Right renal cortex interstitium (tissue), 3 donors: Measurements from ENCODE around the gene PPARD. TPM values are rescaled to one million over a fixed set of nuclear protein-coding genes. Genes with fewer than 3 reads are reported as not detected.
"Not testable (repeated sequence)": the region's sequence is repeated elsewhere in the genome, so short reads cannot be mapped to it uniquely, and the experiment has no call there.

ENCODE experiments used
- DNase-seq, 3 donors: peaks; one replicate each; pipeline ENCODE4 v3.0.0-alpha.2; 2013; ENCODE audit warnings: low read depth in 3 of 3, low spot score in 2 of 3
- polyA plus RNA-seq, 3 donors: library from polyadenylated mRNA; unstranded; fragments of 120-200 nt; gene quantifications; one replicate each; pipeline ENCODE4 v1.2.1, GENCODE V29; 2013; ENCODE audit not compliant: insufficient read length in 3 of 3

Gene PPARD
- polyA plus RNA-seq, 3 donors, result 18.6 to 21.2 (median 20.9) TPM

DNA sequence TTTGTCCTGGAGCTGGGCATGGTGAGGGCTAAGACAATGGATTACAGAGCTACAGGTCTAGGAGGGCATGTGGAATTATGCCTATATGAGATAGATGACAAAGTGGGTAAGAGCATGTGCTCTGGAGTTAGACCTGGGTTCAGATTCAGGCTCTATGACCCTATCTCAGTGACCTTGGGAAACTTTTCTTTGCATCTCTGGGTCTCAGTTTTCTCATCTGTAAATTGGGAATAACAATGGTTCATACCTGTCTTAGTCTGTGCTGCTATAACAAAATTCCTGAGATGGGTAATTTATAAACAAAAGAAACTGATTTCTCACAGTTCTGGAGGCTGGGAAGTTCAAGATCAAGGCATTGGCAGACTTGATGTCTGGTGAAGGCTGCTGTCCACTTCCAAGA is 30.3 kb downstream of the PPARD start:
- DNase-seq, result no peak

DNA sequence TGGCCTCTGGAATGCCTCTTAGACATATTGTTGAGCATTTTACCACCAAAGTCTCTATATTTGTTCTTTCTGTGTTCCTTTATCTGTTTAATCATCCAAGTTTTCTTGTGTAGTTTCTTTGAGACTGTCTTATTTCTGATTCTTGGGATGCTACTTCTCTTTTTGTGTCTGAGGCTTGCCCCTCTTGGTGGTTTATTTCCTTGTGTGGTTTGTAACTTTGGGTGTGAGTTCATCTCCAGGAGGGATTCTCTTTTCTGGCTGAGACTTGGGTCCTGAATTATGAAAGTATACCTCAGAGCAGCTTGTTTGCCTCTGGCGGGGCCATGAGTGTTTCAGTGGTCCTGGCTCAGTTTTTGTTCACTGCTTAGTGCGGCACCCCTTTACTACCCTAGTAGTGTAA is 33.9 kb downstream of the PPARD start:
- DNase-seq, result no peak

DNA sequence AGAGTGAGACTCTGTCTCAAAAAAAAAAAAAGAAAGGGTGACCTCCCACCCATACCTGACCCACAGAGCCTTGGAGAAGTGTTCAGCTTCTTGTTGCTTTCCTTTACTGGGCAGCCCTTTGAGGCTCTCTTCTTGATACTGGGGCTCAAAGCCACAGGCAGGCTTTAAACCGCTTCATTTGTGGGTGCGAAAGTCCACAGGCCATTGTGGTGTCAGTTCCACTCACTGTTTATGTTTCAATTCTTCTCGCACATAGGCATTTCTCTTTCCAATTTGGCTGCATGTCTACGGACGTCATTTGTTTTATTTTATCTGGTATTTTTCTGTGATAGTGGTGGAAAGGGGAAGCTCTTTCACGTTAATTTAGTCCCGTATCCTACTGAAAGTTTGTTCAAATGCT is 34.6 kb downstream of the PPARD start:
- no peak for DNase-seq

DNA sequence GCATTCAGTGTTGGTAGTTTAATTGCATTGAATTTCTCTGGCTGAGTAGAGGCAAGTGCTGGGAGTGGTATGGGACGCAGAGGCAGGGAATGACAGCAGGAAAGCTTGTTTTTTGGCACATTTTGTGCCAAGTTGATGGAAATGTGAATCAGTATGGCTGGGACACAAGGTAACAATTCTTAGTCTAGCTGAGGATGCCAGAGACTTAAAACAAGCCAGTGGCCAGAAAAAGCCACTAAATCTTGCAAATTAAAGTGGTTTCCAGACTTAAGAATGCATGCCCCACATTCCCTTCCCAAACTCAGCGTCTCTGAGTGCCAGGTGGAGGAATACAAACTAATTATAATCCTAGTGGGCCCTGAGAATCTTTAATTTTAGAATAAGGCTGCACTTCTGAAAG is 35.9 kb downstream of the PPARD start:
- DNase-seq, result no peak

DNA sequence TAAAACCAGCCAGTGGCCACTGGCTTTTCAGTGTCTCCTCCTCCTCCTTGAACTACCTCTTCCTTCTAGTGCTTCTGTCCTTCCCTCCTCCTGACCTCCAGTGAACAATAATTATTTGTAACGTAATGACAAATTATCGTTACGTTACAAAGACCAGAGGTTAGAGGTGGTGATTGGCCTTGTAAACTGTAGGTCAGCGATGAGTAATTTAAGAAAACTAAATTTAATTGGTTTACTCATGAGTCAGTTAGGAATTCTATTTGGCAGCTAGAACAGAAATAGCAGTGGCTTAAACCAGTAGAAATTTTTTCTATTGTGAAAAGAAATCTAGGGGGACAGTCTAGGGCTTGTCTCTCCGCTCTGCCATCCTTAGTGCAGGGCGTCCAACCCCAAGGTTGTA is 38.8 kb downstream of the PPARD start:
- no peak for DNase-seq

DNA sequence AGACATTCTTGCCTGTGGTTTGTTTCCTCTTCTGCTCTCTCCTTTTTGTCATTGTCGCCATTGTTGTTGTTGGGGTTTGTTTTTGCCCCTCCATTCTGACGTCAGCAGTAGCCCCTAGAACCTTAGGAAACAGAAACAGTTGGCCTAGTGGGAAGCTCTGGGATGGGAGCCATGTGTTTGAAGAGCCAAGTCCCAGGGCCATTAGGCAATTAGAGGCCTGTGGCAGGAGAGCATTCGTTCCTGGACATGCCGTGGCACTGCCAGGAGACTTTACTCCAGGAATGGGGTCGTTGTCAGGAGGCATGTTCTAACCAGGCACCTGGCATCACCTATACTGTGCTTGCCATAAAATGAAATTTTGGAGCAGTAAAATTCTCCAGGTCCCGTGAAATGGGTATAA is 39.7 kb downstream of the PPARD start:
- no peak for DNase-seq

DNA sequence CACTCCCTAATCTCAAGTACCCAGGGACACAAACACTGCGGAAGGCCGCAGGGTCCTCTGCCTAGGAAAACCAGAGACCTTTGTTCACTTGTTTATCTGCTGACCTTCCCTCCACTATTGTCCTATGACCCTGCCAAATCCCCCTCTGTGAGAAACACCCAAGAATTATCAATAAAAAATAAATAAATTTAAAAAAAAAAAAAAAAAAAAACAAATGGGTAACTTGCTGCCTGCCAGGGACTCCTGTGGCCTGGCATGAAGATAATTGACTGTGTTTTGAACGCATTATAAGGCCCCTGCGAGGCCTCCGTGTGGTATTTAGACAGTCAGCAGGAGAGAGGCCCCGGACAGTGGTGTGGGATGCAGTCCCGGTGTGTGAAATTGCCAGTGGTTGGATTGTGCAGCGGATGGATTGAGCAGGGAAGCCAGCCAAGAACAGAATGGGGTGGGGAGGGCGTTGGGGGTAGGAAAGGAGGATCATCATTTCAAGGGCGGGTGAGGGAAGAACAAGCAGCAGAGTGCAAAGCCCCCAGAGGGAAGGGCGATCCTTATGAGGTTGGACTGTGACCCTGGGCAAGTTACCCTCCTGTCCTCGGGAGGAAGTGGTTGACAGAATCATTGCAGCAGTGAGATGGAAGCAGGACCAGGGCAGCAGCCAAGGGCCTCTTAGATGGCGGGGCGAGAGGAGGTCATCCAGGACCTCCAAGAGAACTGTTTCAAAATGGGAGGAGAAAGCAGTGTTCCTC is 43.3 kb downstream of the PPARD start:
- DNase-seq, result no peak

DNA sequence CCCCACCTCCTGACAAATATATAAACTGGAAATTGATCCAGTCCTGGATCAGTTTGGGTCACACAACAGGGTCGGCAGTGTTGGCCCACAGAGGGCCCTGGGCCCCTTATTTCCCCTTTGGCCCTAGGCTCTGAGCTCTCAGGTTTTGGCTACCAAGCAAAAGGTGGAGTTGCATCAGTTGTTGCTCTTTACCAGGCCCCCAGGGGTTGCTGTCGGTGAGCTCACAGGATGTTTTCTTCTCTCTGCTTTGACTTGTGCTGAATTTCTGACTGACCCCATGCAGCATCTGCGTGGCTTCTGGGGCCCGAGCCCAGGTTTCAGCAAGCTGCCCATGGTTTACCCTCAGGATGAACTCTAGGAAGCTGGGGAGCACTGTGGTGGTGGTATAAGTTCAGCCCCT is 44.6 kb downstream of the PPARD start:
- DNase-seq, result no peak

DNA sequence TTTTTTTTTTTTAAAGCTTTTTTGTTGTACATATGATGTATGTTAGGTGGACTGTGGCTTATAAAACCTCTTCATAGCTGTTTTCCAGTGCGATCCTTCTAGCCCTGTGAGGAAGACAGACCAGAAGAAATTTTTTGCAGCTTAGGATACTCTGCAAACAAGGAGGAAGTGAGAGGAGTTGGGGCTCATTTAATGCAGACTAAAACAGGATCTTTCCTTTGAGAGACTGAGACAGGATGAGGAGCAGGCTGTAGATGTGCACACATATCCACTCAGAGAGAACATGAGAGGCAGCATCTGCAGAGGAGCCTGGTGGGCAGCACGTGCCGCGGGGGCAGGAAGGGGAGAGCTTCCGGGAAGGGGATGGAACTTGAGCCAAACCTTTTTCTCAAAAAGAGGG is 45.7 kb downstream of the PPARD start:
- DNase-seq, result no peak

DNA sequence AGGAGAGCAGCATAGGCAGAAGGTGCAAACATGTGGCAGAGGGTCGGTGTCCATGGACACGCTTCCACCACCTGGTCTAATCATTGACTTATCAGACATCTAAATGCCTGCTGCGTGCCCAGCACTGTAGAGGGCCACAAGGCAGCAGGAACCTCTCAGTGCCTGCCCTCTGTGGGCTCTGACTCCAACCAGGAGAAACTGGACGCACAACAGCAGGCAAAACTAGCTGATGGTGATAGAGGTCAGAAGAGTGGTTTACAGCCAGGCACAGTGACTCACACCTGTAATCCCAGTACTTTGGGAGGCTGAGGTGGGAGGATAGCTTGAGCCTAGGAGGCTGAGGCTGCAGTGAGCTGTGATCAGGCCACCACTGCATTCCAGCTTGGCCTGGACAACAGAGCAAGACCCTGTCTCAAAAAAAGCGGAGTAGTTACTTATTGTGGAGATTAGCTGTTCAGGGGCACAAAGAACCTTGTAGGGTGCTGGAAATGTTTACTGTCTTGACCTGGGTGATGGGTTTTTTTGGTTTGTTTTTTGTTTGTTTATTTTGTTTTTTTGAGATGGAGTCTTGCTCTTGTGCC is 46.5 kb downstream of the PPARD start:
- no peak for DNase-seq

DNA sequence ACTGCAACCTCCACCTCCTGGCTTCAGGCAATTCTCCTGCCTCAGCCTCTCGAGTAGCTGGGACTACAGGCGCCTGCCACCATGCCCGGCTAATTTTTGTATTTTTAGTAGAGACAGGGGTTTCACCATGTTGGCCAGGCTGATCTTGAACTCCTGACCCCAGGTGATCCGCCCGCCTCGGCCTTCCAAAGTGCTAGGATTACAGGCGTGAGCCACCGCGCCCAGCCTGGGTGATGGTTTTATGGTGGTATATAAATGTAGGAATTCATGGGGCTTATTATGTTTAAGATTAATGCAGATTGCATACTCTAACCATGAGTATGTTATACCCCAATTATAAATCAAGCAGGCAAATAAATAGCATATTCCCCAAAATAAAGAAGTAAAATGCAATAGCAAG is 47.0 kb downstream of the PPARD start:
- not testable (repeated sequence) for DNase-seq

DNA sequence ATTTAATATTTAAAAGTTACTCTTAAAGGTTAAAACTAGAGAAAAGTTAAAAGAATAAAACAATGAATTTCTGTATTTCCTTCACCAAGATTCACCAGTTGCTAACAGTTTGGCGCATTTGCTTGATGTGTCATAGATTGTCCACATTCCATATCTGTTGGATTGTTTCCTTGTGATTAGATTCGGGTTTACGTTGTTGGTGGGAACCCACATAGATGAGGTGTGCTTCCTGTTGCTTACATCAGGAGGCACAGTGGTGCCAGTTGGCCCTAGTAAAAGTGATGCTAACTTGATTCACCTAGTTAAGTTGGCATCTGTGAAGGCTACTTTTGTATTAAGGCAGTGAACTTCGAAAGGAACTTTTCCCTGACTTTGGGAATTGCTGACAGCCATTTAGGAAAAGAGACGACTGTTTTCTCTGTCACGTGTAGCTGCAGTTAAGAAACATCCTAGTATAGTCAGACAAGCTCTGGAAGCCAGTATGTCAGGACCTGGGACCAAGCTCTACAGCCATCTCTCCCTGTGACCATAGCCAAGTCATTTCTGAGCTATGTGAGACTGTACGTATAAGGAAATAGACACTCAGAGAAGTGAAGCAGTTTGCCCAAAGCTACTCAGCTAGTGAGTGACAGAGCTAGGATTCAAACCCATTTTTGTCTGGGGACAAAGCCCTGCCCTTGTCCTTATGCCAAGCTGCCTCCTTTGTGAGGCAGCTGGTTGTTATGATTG is 49.0 kb downstream of the PPARD start:
- DNase-seq, result no peak

DNA sequence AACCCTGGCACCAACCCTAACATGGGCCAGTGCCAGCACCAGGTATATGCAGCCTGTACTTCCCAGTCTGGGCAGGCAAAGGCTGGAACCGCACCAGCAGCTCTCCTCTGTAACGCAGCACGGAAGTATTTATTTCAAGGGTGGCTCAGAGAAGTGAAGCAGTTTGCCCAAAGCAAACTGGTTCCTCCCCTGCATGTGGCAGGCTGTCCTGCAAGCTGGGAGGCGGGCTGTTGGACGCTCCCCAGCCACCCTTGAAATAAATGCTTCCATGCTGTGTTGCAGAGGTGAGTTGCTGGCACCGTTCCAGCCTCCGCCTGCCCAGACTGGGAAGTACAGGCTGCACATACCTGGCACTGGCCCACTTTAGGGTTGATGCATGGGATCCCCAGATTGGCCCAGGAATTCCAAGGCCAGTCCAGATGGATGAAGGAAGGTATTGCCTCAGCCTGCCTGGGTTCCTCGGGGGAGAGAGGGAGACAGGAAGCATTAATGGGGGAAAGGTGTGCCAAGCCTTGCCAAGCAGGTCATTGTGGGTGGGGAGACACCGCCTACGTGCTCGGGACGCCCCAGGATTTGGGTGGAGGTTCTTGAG is 49.8 kb downstream of the PPARD start:
- DNase-seq, result no peak

DNA sequence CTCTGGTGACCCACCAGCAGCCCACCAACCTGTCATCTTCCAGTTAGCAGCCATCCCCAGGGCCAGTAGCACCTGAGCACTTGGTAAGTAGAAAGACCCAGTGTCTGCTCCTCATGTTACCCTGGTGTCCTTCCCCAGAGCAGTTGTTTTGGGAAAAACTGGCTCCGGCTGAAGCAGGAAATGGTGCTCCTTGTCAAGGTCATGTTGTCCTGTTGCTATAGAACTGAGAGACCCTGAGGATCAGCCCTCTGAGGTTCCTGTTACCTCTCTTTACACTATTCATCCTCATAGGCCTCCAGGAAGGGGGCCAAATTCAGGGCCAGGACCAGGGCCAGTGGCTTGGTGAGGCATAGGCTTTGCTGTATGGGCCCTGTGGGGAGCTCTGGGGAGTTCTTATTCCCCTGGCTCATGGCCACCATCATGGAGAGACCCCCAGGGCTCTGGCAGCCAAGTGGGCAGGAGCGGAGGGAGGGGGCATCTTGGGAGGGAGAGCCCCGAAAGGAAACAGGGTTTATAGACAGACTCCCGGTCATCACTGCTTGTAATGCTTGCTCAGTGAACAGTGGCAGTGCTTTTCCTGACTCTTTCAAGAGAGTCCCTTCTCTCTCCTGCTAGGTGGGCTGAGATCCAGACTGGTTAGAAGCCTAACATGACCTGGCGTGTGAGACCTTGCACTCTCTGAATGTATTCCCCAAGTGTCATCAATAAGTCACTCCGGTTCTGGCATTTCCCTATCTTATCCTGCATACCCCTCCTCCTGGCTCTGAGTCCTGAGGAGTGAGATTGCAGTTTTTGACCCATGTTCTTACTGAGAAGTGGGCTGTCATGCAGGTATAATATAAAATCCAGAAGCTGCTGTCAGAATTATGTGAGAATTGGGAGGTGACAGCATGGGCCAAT is 50.7 kb downstream of the PPARD start:
- DNase-seq, result no peak

DNA sequence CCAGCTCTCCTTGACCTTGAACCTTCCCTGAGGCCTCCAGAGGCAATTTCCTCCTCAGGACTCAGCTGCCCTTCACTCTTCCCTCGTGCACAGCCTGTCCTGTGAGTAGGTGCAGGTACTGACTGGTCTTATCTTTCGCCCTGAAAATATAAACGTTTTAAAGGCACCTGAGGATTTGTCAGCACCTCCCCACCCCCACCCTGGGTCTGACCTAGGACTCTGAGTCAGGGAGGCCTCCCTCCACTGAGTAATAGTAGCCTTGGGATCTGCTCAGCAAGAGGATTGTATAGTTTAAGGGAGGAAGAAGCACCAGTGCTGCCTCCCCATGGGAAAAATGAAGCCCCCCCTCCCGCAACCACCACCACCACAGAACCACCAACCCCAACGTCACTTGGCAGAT is 54.6 kb downstream of the PPARD start:
- no peak for DNase-seq

DNA sequence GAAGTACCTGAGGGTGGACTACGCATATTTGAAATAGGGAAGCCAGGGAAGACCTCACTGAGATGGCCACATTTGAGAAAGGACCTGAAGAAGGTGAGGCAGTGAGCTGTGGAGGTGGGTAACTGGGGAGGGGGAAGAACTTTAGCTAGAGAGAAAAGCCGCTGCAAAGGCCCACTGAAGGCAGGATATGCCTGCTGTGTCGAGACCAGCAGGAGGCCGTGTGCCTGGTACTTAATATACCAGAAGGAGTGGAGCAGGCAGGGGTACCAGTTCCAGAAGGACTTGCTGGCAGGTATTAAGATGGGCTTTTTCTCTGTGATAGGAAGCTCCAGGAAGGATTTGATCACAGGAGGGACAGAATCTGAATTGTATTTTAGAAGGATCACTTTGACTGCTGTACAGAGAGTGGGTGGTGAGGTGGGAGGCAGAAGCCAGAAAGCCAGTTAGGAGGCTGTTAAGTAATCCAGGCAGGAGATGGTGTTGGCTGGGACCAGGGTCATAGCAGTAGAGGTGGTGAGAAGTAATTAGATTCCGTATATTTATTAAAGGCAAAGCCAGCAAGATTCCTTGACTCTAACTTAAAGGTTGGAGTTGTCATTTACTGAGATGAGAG is 55.6 kb downstream of the PPARD start:
- no peak for DNase-seq

DNA sequence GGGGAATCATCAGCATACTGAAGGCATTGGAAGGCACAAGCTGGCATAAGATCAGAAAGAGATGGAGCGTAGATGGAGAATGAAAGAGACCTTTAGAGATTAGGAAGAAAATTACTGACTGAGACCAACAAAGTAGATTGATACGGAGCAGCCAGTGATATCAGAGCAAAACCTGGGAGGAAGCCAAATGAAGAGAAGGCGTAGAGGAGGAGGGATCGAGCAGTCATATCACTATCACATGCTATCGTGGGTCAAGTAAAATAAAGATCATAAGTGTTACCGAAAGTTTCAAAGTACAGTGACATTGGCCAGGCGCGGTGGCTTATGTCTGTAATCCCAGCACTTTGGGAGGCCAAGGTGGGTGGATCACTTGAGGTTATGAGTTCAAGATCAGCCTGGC is 56.2 kb downstream of the PPARD start:
- DNase-seq, result no peak

DNA sequence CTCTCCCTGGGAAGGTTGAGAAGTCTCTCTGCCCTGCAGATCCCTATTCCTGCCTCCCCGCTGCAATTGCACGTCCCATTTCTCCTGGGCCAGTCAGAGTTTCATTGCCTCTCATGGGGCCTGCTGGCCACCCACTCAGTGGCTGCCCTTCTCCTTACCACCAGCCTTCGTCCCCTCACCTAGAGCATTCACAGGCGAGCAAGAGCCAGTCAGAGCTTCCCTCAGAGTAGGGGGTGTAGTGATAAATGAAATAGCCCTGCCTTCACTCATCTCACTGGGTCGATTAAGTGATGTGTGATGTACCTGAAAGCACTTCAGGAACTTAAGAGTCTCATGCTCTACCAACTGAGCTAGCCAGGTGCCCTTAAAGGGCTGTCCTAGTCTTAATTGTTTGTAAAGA is 57.8 kb downstream of the PPARD start:
- no peak for DNase-seq

DNA sequence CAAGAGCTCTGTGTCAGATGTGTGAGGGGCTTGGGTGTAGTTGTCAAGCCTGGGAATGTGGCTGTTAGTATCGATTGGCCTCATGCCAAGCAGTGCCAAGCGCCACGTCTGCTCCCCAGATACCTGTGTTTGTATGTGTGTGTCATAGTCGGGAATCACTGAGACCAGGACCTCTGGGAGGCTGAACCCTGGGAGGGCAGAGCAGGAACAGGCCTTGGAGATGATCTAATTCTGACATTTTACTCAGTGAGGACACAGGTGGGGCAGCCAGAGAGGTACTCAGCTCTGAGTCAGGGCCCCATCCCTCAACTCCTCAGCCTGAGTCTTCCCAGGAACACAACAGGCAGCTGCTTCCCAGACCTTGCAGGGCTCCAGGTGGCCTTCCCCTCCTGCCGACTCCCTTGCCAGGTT is 58.5 kb downstream of the PPARD start:
- no peak for DNase-seq

DNA sequence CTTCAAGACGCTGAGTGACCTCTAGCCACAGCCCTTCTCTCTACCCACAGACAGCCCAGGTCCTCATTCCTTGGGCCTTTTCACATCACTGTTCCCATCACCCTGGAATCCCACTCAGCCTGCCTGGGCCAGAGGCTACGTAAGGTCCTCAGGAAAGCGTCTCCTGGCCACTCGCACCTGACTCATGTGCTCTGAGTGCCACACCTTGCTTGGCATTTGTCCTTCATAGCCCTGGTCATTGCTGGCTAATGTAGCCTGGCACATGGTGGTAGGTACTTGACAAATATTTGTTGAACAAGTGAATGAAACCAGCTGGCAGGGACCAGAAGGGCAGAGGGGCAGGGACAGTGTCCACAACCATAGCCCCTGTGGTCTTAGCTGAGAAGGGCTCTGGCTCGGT is 59.2 kb downstream of the PPARD start:
- no peak for DNase-seq
